Measurements from ENCODE around the gene PAM.
"Not testable (repeated sequence)": the region's sequence is repeated elsewhere in the genome, so short reads cannot be mapped to it uniquely, and the experiment has no call there.

The PAM gene

GRCh38 chr5:102751903-102752376, 3.2 kb upstream of the PAM start:
- DNase-seq (ENCODE audit: low read depth in 2 of 2), result not testable (repeated sequence)

GRCh38 chr5:102753889-102754766, 977 bp upstream of the PAM start:
- no peak for DNase-seq (ENCODE audit: low read depth in 2 of 2)

GRCh38 chr5:102755686-102756371, 724 bp downstream of the PAM start:
- DNase-seq (ENCODE audit: low read depth in 2 of 2), result peak; percentile 59 to 62

- DNase-seq (ENCODE audit: low read depth in 2 of 2), result no peak
Measured at GRCh38 chr5:102758576-102758975, 3.5 kb downstream of the PAM start.

GRCh38 chr5:102759289-102759688, 4.2 kb downstream of the PAM start:
- DNase-seq (ENCODE audit: low read depth in 2 of 2), result no peak

- DNase-seq (ENCODE audit: low read depth in 2 of 2), result no peak
Measured at GRCh38 chr5:102759700-102760099, 4.6 kb downstream of the PAM start.

- no peak for DNase-seq (ENCODE audit: low read depth in 2 of 2)
Measured at GRCh38 chr5:102760815-102761214, 5.7 kb downstream of the PAM start.

GRCh38 chr5:102762095-102762534, 7.0 kb downstream of the PAM start:
- DNase-seq (ENCODE audit: low read depth in 2 of 2), result no peak

- no peak for DNase-seq (ENCODE audit: low read depth in 2 of 2)
Measured at GRCh38 chr5:102762562-102763227, 7.6 kb downstream of the PAM start.

GRCh38 chr5:102763734-102764133, 8.6 kb downstream of the PAM start:
- DNase-seq (ENCODE audit: low read depth in 2 of 2), result no peak

GRCh38 chr5:102764381-102765004, 9.4 kb downstream of the PAM start:
- no peak for DNase-seq (ENCODE audit: low read depth in 2 of 2)

GRCh38 chr5:102765350-102765749, 10.2 kb downstream of the PAM start:
- no peak for DNase-seq (ENCODE audit: low read depth in 2 of 2)

GRCh38 chr5:102766295-102767090, 11.4 kb downstream of the PAM start:
- no peak for DNase-seq (ENCODE audit: low read depth in 2 of 2)

- DNase-seq (ENCODE audit: low read depth in 2 of 2), result no peak
Measured at GRCh38 chr5:102767862-102768261, 12.8 kb downstream of the PAM start.

GRCh38 chr5:102770803-102771202, 15.7 kb downstream of the PAM start:
- DNase-seq (ENCODE audit: low read depth in 2 of 2), result no peak

- no peak for DNase-seq (ENCODE audit: low read depth in 2 of 2)
Measured at GRCh38 chr5:102771435-102771834, 16.3 kb downstream of the PAM start.

- no peak for DNase-seq (ENCODE audit: low read depth in 2 of 2)
Measured at GRCh38 chr5:102772273-102772672, 17.2 kb downstream of the PAM start.

- DNase-seq (ENCODE audit: low read depth in 2 of 2), result no peak
Measured at GRCh38 chr5:102773133-102773532, 18.0 kb downstream of the PAM start.

GRCh38 chr5:102775756-102776155, 20.7 kb downstream of the PAM start:
- not testable (repeated sequence) for DNase-seq (ENCODE audit: low read depth in 2 of 2)

GRCh38 chr5:102777099-102777498, 22.0 kb downstream of the PAM start:
- DNase-seq (ENCODE audit: low read depth in 2 of 2), result no peak

GRCh38 chr5:102778478-102778877, 23.4 kb downstream of the PAM start:
- no peak for DNase-seq (ENCODE audit: low read depth in 2 of 2)
